ENCODE results near the gene ITPRID2.

ITPRID2 gene

GRCh38 chr2:181970160-181970794, 78.7 kb downstream of the ITPRID2 start:
- DNase-seq, result no peak

GRCh38 chr2:181971032-181971431, 79.5 kb downstream of the ITPRID2 start:
- no peak for DNase-seq

- DNase-seq, result no peak
These were observed 81.1 kb downstream of the ITPRID2 start for GRCh38 chr2:181972431-181973170.

- DNase-seq, result no peak
These were observed 81.7 kb downstream of the ITPRID2 start for GRCh38 chr2:181973171-181973783.

GRCh38 chr2:181977661-181978350, 86.3 kb downstream of the ITPRID2 start:
- no peak for DNase-seq

GRCh38 chr2:181978351-181979150, 87.0 kb downstream of the ITPRID2 start:
- DNase-seq, result no peak
